GM12878 (cell line): ENCODE data around the gene TARS3. TPM values are rescaled to one million over a fixed set of nuclear protein-coding genes. Genes with fewer than 3 reads are reported as not detected.

ENCODE experiments used
- CBX5 ChIP-seq: sonication (generic); IDR thresholded peaks from 2 replicates; pipeline ENCODE4 v1.6.1; 2016; ENCODE audit warnings: low read depth, moderate library complexity, mild to moderate bottlenecking, inconsistent platforms
- CHD4 ChIP-seq: fragments of 200-600 bp; sonication (generic); IDR thresholded peaks from 2 replicates; pipeline ENCODE4 v1.6.1; 2016; ENCODE audit warnings: mild to moderate bottlenecking
- EP300 ChIP-seq, 2 experiments: fragments of 150-350 bp in 1 of 2; IDR thresholded peaks; 2 replicates each; pipeline ENCODE4 v1.6.1; 2011 to 2012; ENCODE audit warnings: low read depth in 2 of 2, low read length in 2 of 2, borderline replicate concordance in 1 of 2, improper control_type of control experiment in 1 of 2, inconsistent platforms in 1 of 2; ENCODE audit not compliant: control insufficient read depth in 1 of 2
- FOS ChIP-seq: IDR thresholded peaks from 3 replicates; pipeline ENCODE4 v1.6.1; 2011; ENCODE audit warnings: borderline replicate concordance; ENCODE audit not compliant: insufficient read length; ENCODE audit errors: extremely low read depth
- GABPA ChIP-seq: IDR thresholded peaks from 2 replicates; pipeline ENCODE4 v1.6.1; 2014; ENCODE audit warnings: antibody characterized with exemption, low read depth, mild to moderate bottlenecking, inconsistent platforms
- IKZF2 ChIP-seq, 2 experiments: fragments of 450-650 bp; IDR thresholded peaks; 2 replicates each; pipeline ENCODE4 v1.6.1; 2017; ENCODE audit warnings: mild to moderate bottlenecking in 2 of 2, moderate library complexity in 2 of 2
- MYC ChIP-seq: IDR thresholded peaks from 2 replicates; pipeline ENCODE4 v1.6.1; 2011; ENCODE audit warnings: mild to moderate bottlenecking, low read length, moderate library complexity, inconsistent platforms; ENCODE audit not compliant: insufficient read depth, insufficient replicate concordance, insufficient read length, severe bottlenecking
- NR2F1 ChIP-seq: fragments of 450-650 bp; conservative IDR thresholded peaks from 2 replicates; pipeline ENCODE4 v1.6.1; 2017; ENCODE audit warnings: mild to moderate bottlenecking
- POLR2A ChIP-seq: IDR thresholded peaks from 2 replicates; pipeline ENCODE4 v1.6.1; 2011; ENCODE audit warnings: low read depth, mild to moderate bottlenecking, low read length
- POLR2AphosphoS5 ChIP-seq: IDR thresholded peaks from 2 replicates; pipeline ENCODE4 v1.6.1; 2011; ENCODE audit warnings: mild to moderate bottlenecking, low read length, inconsistent platforms
- POU2F2 ChIP-seq: IDR thresholded peaks from 3 replicates; pipeline ENCODE4 v1.6.1; 2011; ENCODE audit warnings: low read depth, mild to moderate bottlenecking, low read length, borderline replicate concordance
- RAD21 ChIP-seq: IDR thresholded peaks from 2 replicates; pipeline ENCODE4 v1.6.1; 2011; ENCODE audit warnings: mild to moderate bottlenecking, low read depth, low read length, moderate library complexity; ENCODE audit not compliant: insufficient read depth
- RUNX3 ChIP-seq: IDR thresholded peaks from 2 replicates; pipeline ENCODE4 v1.6.1; 2012; ENCODE audit warnings: low read length, inconsistent platforms
- TAF1 ChIP-seq: IDR thresholded peaks from 2 replicates; pipeline ENCODE4 v1.6.1; 2011; ENCODE audit warnings: mild to moderate bottlenecking, low read depth, low read length, borderline replicate concordance
- polyA plus RNA-seq, 11 experiments: library from polyadenylated mRNA; depleted of rRNA in 4 of 11; unstranded in 6 of 11; stranded (reverse) in 5 of 11; fragments of >200 nt; fragmentation: Nextera tagmentation in 4 of 11; fragmentation: Illumina TruSeq in 1 of 11; extraction: Ambion mirVana in 4 of 11; extraction: Trizol in 1 of 11; gene quantifications; 1 replicate in 1 of 11; 2 replicates in 10 of 11; pipeline versions ENCODE4 v1.2.1 to v1.2.3, GENCODE V29; 2011 to 2016; ENCODE audit warnings: inconsistent platforms in 2 of 11, missing spikeins in 2 of 11, low read depth in 1 of 11
- total RNA-seq, 4 experiments: library from RNA; depleted of rRNA in 3 of 4; stranded (reverse); fragments of >200 nt in 3 of 4; fragmentation: Illumina TruSeq in 1 of 4; extraction: Trizol in 1 of 4; gene quantifications; 2 replicates each; pipeline versions ENCODE4 v1.2.1 to v1.2.3, GENCODE V29; 2013 to 2021
- TF ChIP-seq, protein P1 (sequence below): fragments of 450-650 bp; IDR thresholded peaks from 2 replicates; pipeline ENCODE4 v1.6.1; 2018; ENCODE audit warnings: mild to moderate bottlenecking, low read depth, moderate library complexity; ENCODE audit not compliant: partially characterized antibody
- TF ChIP-seq, protein P2 (sequence below): fragments of 450-650 bp; IDR thresholded peaks from 2 replicates; pipeline ENCODE4 v1.6.1; 2017; ENCODE audit warnings: mild to moderate bottlenecking, moderate library complexity
- TF ChIP-seq, protein P3 (sequence below): fragments of 450-650 bp; formaldehyde crosslinking; IDR thresholded peaks from 2 replicates; pipeline ENCODE4 v1.5.0; 2022; ENCODE audit warnings: mild to moderate bottlenecking, missing genetic modification characterization
- TF ChIP-seq, protein P4 (sequence below): fragments of 450-650 bp; IDR thresholded peaks from 2 replicates; pipeline ENCODE4 v1.6.1; 2016; ENCODE audit warnings: mild to moderate bottlenecking

The TARS3 gene
- total and polyA plus RNA-seq, 10 of the 15 experiments (the other 5 are each of a cell fraction or from before 2014, with no cell fraction given), result 1.4 to 7.8 (median 5.3) TPM

DNA sequence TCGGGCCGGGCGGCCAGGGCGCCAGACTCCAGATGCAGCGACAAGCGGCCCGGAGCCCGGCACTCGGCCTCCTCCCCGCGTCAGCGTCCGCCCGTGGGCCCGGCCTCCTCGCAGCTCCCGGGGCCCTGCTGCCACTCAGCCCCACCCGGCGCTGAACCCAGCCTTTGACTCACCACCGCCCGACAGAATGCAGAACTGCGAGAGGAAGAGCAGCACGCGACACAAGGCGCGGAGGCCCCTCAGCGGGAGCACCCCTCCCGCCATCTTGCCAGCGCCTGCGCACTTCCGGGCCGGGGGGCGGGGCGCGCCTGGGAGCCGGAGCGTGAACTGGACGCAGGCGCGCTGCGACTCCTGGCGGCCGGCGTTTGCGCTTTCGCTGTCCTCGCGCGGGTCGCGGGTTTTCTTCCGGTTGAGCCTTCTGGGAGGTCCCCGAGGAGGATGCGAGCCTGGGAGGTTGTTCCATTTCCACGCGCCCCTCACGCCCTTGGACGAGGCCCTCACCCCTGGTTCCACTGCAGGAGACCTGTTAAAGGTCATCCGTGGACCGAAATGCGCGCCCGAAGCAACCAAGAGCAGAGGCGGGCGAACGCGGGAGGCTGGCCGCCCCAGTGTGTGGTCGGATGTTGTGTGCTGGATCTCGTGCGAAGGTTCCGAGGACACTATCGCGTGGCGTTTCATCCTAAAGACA is 72.0 kb downstream of the TARS3 start, which contains the start of gene TM2D3 (continued):
- TF ChIP-seq, protein P1, sequence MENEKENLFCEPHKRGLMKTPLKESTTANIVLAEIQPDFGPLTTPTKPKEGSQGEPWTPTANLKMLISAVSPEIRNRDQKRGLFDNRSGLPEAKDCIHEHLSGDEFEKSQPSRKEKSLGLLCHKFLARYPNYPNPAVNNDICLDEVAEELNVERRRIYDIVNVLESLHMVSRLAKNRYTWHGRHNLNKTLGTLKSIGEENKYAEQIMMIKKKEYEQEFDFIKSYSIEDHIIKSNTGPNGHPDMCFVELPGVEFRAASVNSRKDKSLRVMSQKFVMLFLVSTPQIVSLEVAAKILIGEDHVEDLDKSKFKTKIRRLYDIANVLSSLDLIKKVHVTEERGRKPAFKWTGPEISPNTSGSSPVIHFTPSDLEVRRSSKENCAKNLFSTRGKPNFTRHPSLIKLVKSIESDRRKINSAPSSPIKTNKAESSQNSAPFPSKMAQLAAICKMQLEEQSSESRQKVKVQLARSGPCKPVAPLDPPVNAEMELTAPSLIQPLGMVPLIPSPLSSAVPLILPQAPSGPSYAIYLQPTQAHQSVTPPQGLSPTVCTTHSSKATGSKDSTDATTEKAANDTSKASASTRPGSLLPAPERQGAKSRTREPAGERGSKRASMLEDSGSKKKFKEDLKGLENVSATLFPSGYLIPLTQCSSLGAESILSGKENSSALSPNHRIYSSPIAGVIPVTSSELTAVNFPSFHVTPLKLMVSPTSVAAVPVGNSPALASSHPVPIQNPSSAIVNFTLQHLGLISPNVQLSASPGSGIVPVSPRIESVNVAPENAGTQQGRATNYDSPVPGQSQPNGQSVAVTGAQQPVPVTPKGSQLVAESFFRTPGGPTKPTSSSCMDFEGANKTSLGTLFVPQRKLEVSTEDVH, result no peak
- TF ChIP-seq, protein P2, sequence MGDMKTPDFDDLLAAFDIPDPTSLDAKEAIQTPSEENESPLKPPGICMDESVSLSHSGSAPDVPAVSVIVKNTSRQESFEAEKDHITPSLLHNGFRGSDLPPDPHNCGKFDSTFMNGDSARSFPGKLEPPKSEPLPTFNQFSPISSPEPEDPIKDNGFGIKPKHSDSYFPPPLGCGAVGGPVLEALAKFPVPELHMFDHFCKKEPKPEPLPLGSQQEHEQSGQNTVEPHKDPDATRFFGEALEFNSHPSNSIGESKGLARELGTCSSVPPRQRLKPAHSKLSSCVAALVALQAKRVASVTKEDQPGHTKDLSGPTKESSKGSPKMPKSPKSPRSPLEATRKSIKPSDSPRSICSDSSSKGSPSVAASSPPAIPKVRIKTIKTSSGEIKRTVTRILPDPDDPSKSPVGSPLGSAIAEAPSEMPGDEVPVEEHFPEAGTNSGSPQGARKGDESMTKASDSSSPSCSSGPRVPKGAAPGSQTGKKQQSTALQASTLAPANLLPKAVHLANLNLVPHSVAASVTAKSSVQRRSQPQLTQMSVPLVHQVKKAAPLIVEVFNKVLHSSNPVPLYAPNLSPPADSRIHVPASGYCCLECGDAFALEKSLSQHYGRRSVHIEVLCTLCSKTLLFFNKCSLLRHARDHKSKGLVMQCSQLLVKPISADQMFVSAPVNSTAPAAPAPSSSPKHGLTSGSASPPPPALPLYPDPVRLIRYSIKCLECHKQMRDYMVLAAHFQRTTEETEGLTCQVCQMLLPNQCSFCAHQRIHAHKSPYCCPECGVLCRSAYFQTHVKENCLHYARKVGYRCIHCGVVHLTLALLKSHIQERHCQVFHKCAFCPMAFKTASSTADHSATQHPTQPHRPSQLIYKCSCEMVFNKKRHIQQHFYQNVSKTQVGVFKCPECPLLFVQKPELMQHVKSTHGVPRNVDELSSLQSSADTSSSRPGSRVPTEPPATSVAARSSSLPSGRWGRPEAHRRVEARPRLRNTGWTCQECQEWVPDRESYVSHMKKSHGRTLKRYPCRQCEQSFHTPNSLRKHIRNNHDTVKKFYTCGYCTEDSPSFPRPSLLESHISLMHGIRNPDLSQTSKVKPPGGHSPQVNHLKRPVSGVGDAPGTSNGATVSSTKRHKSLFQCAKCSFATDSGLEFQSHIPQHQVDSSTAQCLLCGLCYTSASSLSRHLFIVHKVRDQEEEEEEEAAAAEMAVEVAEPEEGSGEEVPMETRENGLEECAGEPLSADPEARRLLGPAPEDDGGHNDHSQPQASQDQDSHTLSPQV, result no peak
- TF ChIP-seq MYC (peak; percentile 86), RAD21 (peak; percentile 12; the same call in 1 of the 2 replicates), POLR2A (peak; percentile 98), RUNX3 (peak; percentile 50; the same call in 1 of the 2 replicates), CBX5 (no peak), GABPA (peak; percentile 82), EP300 (IDR thresholded peaks at IDR 0.05; ENCODE audit: borderline replicate concordance in 1 of 2, control insufficient read depth in 1 of 2, low read depth in 2 of 2, low read length in 2 of 2) (peak in 1 of 2 experiments; percentile 27; a peak in 2 of 4 replicates), CHD4 (no peak), FOS (no peak), POU2F2 (peak; percentile 51; the same call in 2 of the 3 replicates), NR2F1 (peak; percentile 63), IKZF2 (IDR thresholded peaks at IDR 0.05) (0 out of 4 replicates have a peak, but pooled peaks of 1 of the 2 experiments have one; percentile 40), TAF1 (peak; percentile 96), POLR2AphosphoS5 (peak; percentile 91)
- TF ChIP-seq, protein P3, sequence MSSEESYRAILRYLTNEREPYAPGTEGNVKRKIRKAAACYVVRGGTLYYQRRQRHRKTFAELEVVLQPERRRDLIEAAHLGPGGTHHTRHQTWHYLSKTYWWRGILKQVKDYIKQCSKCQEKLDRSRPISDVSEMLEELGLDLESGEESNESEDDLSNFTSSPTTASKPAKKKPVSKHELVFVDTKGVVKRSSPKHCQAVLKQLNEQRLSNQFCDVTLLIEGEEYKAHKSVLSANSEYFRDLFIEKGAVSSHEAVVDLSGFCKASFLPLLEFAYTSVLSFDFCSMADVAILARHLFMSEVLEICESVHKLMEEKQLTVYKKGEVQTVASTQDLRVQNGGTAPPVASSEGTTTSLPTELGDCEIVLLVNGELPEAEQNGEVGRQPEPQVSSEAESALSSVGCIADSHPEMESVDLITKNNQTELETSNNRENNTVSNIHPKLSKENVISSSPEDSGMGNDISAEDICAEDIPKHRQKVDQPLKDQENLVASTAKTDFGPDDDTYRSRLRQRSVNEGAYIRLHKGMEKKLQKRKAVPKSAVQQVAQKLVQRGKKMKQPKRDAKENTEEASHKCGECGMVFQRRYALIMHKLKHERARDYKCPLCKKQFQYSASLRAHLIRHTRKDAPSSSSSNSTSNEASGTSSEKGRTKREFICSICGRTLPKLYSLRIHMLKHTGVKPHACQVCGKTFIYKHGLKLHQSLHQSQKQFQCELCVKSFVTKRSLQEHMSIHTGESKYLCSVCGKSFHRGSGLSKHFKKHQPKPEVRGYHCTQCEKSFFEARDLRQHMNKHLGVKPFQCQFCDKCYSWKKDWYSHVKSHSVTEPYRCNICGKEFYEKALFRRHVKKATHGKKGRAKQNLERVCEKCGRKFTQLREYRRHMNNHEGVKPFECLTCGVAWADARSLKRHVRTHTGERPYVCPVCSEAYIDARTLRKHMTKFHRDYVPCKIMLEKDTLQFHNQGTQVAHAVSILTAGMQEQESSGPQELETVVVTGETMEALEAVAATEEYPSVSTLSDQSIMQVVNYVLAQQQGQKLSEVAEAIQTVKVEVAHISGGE (CRISPR knock-in tag), result peak; percentile 60
- TF ChIP-seq, protein P4, sequence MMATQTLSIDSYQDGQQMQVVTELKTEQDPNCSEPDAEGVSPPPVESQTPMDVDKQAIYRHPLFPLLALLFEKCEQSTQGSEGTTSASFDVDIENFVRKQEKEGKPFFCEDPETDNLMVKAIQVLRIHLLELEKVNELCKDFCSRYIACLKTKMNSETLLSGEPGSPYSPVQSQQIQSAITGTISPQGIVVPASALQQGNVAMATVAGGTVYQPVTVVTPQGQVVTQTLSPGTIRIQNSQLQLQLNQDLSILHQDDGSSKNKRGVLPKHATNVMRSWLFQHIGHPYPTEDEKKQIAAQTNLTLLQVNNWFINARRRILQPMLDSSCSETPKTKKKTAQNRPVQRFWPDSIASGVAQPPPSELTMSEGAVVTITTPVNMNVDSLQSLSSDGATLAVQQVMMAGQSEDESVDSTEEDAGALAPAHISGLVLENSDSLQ, result peak; percentile 79
